H9 (cell line): ENCODE measurements around the gene RAB14. TPM values are rescaled to one million over a fixed set of nuclear protein-coding genes. Genes with fewer than 3 reads are reported as not detected.

ENCODE experiments used
- DNase-seq: peaks from one replicate; pipeline ENCODE4 v3.0.0-alpha.2; 2017
- H2AFZ ChIP-seq: one replicate; pipeline ENCODE4 v1.6.1; 2013; ENCODE audit warnings: mild to moderate bottlenecking, low read length, control low read depth, moderate library complexity
- H2AK5ac ChIP-seq: 2 replicates; pipeline ENCODE4 v1.6.1; 2013; ENCODE audit warnings: low read length, control low read depth, mixed read lengths; ENCODE audit not compliant: insufficient read length
- H2BK120ac ChIP-seq: one replicate; pipeline ENCODE4 v1.6.1; 2013; ENCODE audit warnings: low read depth, mild to moderate bottlenecking, low read length, control low read depth, inconsistent platforms; ENCODE audit not compliant: poor library complexity, severe bottlenecking
- H2BK12ac ChIP-seq: 2 replicates; pipeline ENCODE4 v1.6.1; 2013; ENCODE audit warnings: low read length, control low read depth, mixed read lengths, low read depth; ENCODE audit not compliant: insufficient read length
- H2BK15ac ChIP-seq: 2 replicates; pipeline ENCODE4 v1.6.1; 2013; ENCODE audit warnings: low read depth, low read length, control low read depth
- H2BK20ac ChIP-seq: one replicate; pipeline ENCODE4 v1.6.1; 2013; ENCODE audit warnings: low read depth, mild to moderate bottlenecking, low read length, control low read depth, inconsistent platforms; ENCODE audit not compliant: poor library complexity, severe bottlenecking
- H2BK5ac ChIP-seq: 2 replicates; pipeline ENCODE4 v1.6.1; 2013; ENCODE audit warnings: low read length, control low read depth, mixed read lengths; ENCODE audit not compliant: insufficient read length
- H3K14ac ChIP-seq: 2 replicates; pipeline ENCODE4 v1.6.1; 2013; ENCODE audit warnings: low read length, control low read depth; ENCODE audit not compliant: insufficient read depth
- H3K18ac ChIP-seq: 2 replicates; pipeline ENCODE4 v1.6.1; 2013; ENCODE audit warnings: low read depth, mild to moderate bottlenecking, mixed read lengths, low read length, control low read depth; ENCODE audit not compliant: insufficient read length
- H3K23ac ChIP-seq: 2 replicates; pipeline ENCODE4 v1.6.1; 2013; ENCODE audit warnings: low read length, control low read depth, mixed read lengths, low read depth; ENCODE audit not compliant: insufficient read length
- H3K23me2 ChIP-seq: 2 replicates; pipeline ENCODE4 v1.6.1; 2013; ENCODE audit warnings: low read depth, mild to moderate bottlenecking, mixed read lengths, low read length, control low read depth; ENCODE audit not compliant: insufficient read length, poor library complexity, severe bottlenecking
- H3K27ac ChIP-seq: 2 replicates; pipeline ENCODE4 v1.5.1; 2013; ENCODE audit warnings: low read length, control low read depth, mixed read lengths, low read depth; ENCODE audit not compliant: insufficient read length
- H3K27me3 ChIP-seq: 2 replicates; pipeline ENCODE4 v1.6.1; 2013; ENCODE audit warnings: low read length, control low read depth, inconsistent platforms; ENCODE audit not compliant: insufficient read depth
- H3K4ac ChIP-seq: 2 replicates; pipeline ENCODE4 v1.6.1; 2013; ENCODE audit warnings: low read depth, mild to moderate bottlenecking, control low read depth, inconsistent platforms, low read length, moderate library complexity
- H3K4me1 ChIP-seq: 2 replicates; pipeline ENCODE4 v1.6.1; 2013; ENCODE audit warnings: low read length, control low read depth, inconsistent platforms; ENCODE audit not compliant: insufficient read depth
- H3K4me2 ChIP-seq: 2 replicates; pipeline ENCODE4 v1.6.1; 2013; ENCODE audit warnings: low read length, control low read depth, mixed read lengths; ENCODE audit not compliant: insufficient read length, insufficient read depth
- H3K56ac ChIP-seq: 2 replicates; pipeline ENCODE4 v1.6.1; 2013; ENCODE audit warnings: low read depth, mild to moderate bottlenecking, mixed read lengths, low read length, control low read depth; ENCODE audit not compliant: insufficient read length
- H3K79me1 ChIP-seq: 2 replicates; pipeline ENCODE4 v1.6.1; 2013; ENCODE audit warnings: low read depth, mild to moderate bottlenecking, moderate library complexity, low read length, control low read depth, inconsistent platforms; ENCODE audit not compliant: insufficient read depth, poor library complexity, severe bottlenecking
- H3K79me2 ChIP-seq: 2 replicates; pipeline ENCODE4 v1.6.1; 2013; ENCODE audit warnings: low read length, control low read depth, inconsistent platforms; ENCODE audit not compliant: insufficient read depth
- H3K9ac ChIP-seq: 2 replicates; pipeline ENCODE4 v1.6.1; 2013; ENCODE audit warnings: low read length, control low read depth, mixed read lengths; ENCODE audit not compliant: insufficient read length; ENCODE audit errors: extremely low read depth
- H3K9me3 ChIP-seq: one replicate; pipeline ENCODE4 v1.6.1; 2013; ENCODE audit warnings: low read depth, low read length, inconsistent platforms; ENCODE audit not compliant: control insufficient read depth
- H3T11ph ChIP-seq: one replicate; pipeline ENCODE4 v1.6.1; 2013; ENCODE audit warnings: mild to moderate bottlenecking, low read length, control low read depth, inconsistent platforms
- H4K20me1 ChIP-seq: one replicate; pipeline ENCODE4 v1.6.1; 2013; ENCODE audit not compliant: control insufficient read depth, insufficient read length, insufficient read depth
- H4K5ac ChIP-seq: 2 replicates; pipeline ENCODE4 v1.6.1; 2013; ENCODE audit warnings: low read depth, mild to moderate bottlenecking, mixed read lengths, low read length, control low read depth; ENCODE audit not compliant: insufficient read length
- H4K8ac ChIP-seq: replicated peaks from 2 replicates; pipeline ENCODE4 v1.6.1; 2013; ENCODE audit warnings: low read length, control low read depth, mixed read lengths, low read depth; ENCODE audit not compliant: insufficient read length
- H4K91ac ChIP-seq: 2 replicates; pipeline ENCODE4 v1.6.1; 2013; ENCODE audit warnings: low read depth, mild to moderate bottlenecking, moderate library complexity, mixed read lengths, low read length, control low read depth; ENCODE audit not compliant: insufficient read length
- H3K27ac Mint-ChIP-seq, 3 experiments: 2 replicates in 2 of 3; 3 replicates in 1 of 3; pipeline ENCODE4 v1.8.0; 2020 to 2021; ENCODE audit warnings: mixed read lengths in 3 of 3, mild to moderate bottlenecking in 1 of 3, moderate library complexity in 1 of 3
- H3K27me3 Mint-ChIP-seq: 2 replicates; pipeline ENCODE4 v1.8.0; 2021; ENCODE audit warnings: low read depth, mild to moderate bottlenecking, moderate library complexity, mixed read lengths
- H3K36me3 Mint-ChIP-seq, 3 experiments: 2 replicates in 2 of 3; 3 replicates in 1 of 3; pipeline ENCODE4 v1.8.0; 2020 to 2021; ENCODE audit warnings: low read depth in 3 of 3, mixed read lengths in 3 of 3; ENCODE audit not compliant: insufficient read depth in 1 of 3
- H3K4me1 Mint-ChIP-seq, 2 experiments: 2 replicates each; pipeline ENCODE4 v1.8.0; 2020; ENCODE audit warnings: mixed read lengths in 2 of 2
- H3K4me3 Mint-ChIP-seq, 2 experiments: 2 replicates in 1 of 2; 3 replicates in 1 of 2; pipeline ENCODE4 v1.8.0; 2020 to 2021; ENCODE audit warnings: mild to moderate bottlenecking in 2 of 2, mixed read lengths in 2 of 2, moderate library complexity in 1 of 2
- H3K9me3 Mint-ChIP-seq, 2 experiments: 2 replicates in 1 of 2; 3 replicates in 1 of 2; pipeline ENCODE4 v1.8.0; 2020; ENCODE audit warnings: mild to moderate bottlenecking in 2 of 2, mixed read lengths in 2 of 2, moderate library complexity in 1 of 2
- CTCF ChIP-seq: fragments of 200-600 bp; sonication (generic); conservative IDR thresholded peaks from 3 replicates; pipeline ENCODE4 v1.8.0; 2021; ENCODE audit warnings: antibody characterized with exemption, mild to moderate bottlenecking
- WGBS: extraction: QIAGEN DNeasy Blood & Tissue Kit; methylation state at CpG from one replicate; pipeline ENCODE4 v1.1.7; 2013; ENCODE audit warnings: missing lambda C conversion rate, low lambda C conversion rate, mixed read lengths; ENCODE audit not compliant: insufficient read length; ENCODE audit errors: extremely low coverage; 5-methylcytosine and 5-hydroxymethylcytosine counted together
- total RNA-seq: library from RNA; stranded (reverse); gene quantifications from 2 replicates; pipeline ENCODE4 v1.2.1, GENCODE V29; 2021

RAB14 gene
- total RNA-seq, 1 experiment from 2014 or later, result 33.6 TPM

- Histone ChIP-seq H2BK12ac (no peak overlapping the region), H3K79me1 (peaks cover 3% of the 10 kb centered on the region), H3K9ac (no peak overlapping the region), H4K8ac (no peak overlapping the region), H3K23me2 (no peaks in the 10 kb centered on the region), H4K91ac (no peak overlapping the region), H3K4ac (no peak overlapping the region), H2BK5ac (no peak overlapping the region), H4K20me1 (no peaks in the 10 kb centered on the region), H2BK15ac (no peak overlapping the region), H3K9me3 (no peaks in the 10 kb centered on the region), H3K4me1 (no peaks in the 10 kb centered on the region), H3K56ac (no peak overlapping the region), H2AK5ac (no peak overlapping the region), H2AFZ (no peak overlapping the region), H3K14ac (no peak overlapping the region), H3T11ph (no peak overlapping the region), H2BK20ac (no peak overlapping the region), H3K4me2 (no peak overlapping the region), H3K18ac (no peak overlapping the region), H3K27me3 (no peaks in the 10 kb centered on the region), H3K23ac (no peak overlapping the region), H2BK120ac (no peak overlapping the region), H4K5ac (no peak overlapping the region), H3K27ac (no peak overlapping the region), H3K79me2 (peaks cover 7% of the 10 kb centered on the region; the same call in 1 of the 2 replicates)
- H3K36me3 Mint-ChIP-seq, result peaks cover 0 to 3% (median 1%) of the 10 kb centered on the region in 3 experiments; a peak in 1 of 7 replicates
- TF ChIP-seq CTCF, result no peak
- H3K9me3 Mint-ChIP-seq, result no peaks in the 10 kb centered on the region
- WGBS, result no CpG with 5 or more reads among the region's 1 CpG
- no peak for DNase-seq
- peaks cover 16 to 19% of the 10 kb centered on the region in 2 experiments; a peak in 3 of 4 replicates for H3K4me1 Mint-ChIP-seq
- no peaks in the 10 kb centered on the region for H3K27me3 Mint-ChIP-seq
- no peak overlapping the region for H3K27ac Mint-ChIP-seq
- H3K4me3 Mint-ChIP-seq, result no peak overlapping the region
Observed at GRCh38 chr9:121192518-121192917, 9.2 kb downstream of the RAB14 start.
